SK-N-SH (cell line): ENCODE measurements around the gene ATP6V1B1. TPM values are rescaled to one million over a fixed set of nuclear protein-coding genes. Genes with fewer than 3 reads are reported as not detected.
A peak's percentile ranks its signal among the peaks of the same experiment; 100 is the strongest.

Experiments used
- CTCF ChIA-PET: fragments of 300-600, 350-600 bp; formaldehyde crosslinking; extraction: SDS; loops from one replicate; lab custom pipeline; 2021; lab: Yijun Ruan, JAX
- POLR2A ChIA-PET: fragments of 350-600 bp; sonication (Branson Sonifier 250); formaldehyde crosslinking; extraction: SDS; loops from one replicate; lab custom pipeline; 2020; ENCODE audit warnings: antibody characterized with exemption, inconsistent platforms; lab: Yijun Ruan, JAX
- DNase-seq: peaks from one replicate; pipeline ENCODE4 v3.0.0; 2012
- H2AFZ ChIP-seq: fragments of 200-600 bp; sonication (generic); 2 replicates; pipeline ENCODE4 v1.8.1; 2016; ENCODE audit warnings: antibody characterized with exemption, mild to moderate bottlenecking, low read depth
- H3F3A ChIP-seq: fragments of 200-600 bp; sonication (generic); replicated peaks from 2 replicates; pipeline ENCODE3; 2016; ENCODE audit warnings: antibody characterized with exemption, mild to moderate bottlenecking; ENCODE audit not compliant: insufficient read depth
- H3K27ac ChIP-seq, 2 experiments: fragments of 200-500 bp in 1 of 2; fragments of 200-600 bp in 1 of 2; sonication (Bioruptor generic) in 1 of 2; sonication (generic), shearing (Covaris generic) in 1 of 2; 2 replicates each; pipeline versions ENCODE4 v1.5.1 to v1.6.1; 2014 to 2016; ENCODE audit warnings: low read depth in 2 of 2, inconsistent platforms in 1 of 2, low read length in 1 of 2, mild to moderate bottlenecking in 1 of 2, mixed read lengths in 1 of 2
- H3K27me3 ChIP-seq: fragments of 200-600 bp; sonication (generic), shearing (Covaris generic); 2 replicates; pipeline ENCODE4 v1.6.1; 2016; ENCODE audit warnings: mixed run types; ENCODE audit not compliant: insufficient read depth
- H3K36me3 ChIP-seq, 2 experiments: fragments of 200-500 bp in 1 of 2; fragments of 200-600 bp in 1 of 2; sonication (Bioruptor generic) in 1 of 2; sonication (generic) in 1 of 2; replicated peaks in 1 of 2; 2 replicates each; pipeline versions ENCODE3 to v1.5.1; 2014 to 2016; ENCODE audit warnings: low read length in 1 of 2, mild to moderate bottlenecking in 1 of 2; ENCODE audit not compliant: insufficient read depth in 2 of 2, control insufficient read depth in 1 of 2
- H3K4me1 ChIP-seq, 2 experiments: fragments of 200-500 bp in 1 of 2; fragments of 200-600 bp in 1 of 2; sonication (Bioruptor generic) in 1 of 2; sonication (generic), shearing (Covaris generic) in 1 of 2; 2 replicates each; pipeline versions ENCODE4 v1.5.1 to v1.6.1; 2014 to 2016; ENCODE audit warnings: low read depth in 1 of 2, low read length in 1 of 2, mixed run types in 1 of 2; ENCODE audit not compliant: insufficient read depth in 2 of 2, control insufficient read depth in 1 of 2
- H3K4me2 ChIP-seq: fragments of 200-600 bp; sonication (generic), shearing (Covaris generic); 2 replicates; pipeline ENCODE4 v1.6.1; 2017; ENCODE audit warnings: mixed run types
- H3K4me3 ChIP-seq, 2 experiments: fragments of 200-500 bp in 1 of 2; fragments of 200-600 bp in 1 of 2; sonication (Bioruptor generic) in 1 of 2; sonication (generic), shearing (Covaris generic) in 1 of 2; 2 replicates each; pipeline versions ENCODE4 v1.5.1 to v1.8.1; 2014 to 2016; ENCODE audit warnings: low read depth in 2 of 2, inconsistent platforms in 1 of 2, low read length in 1 of 2, mild to moderate bottlenecking in 1 of 2, mixed read lengths in 1 of 2, moderate library complexity in 1 of 2
- H3K79me2 ChIP-seq: fragments of 200-600 bp; sonication (generic); 2 replicates; pipeline ENCODE4 v1.8.1; 2017; ENCODE audit warnings: mild to moderate bottlenecking; ENCODE audit not compliant: insufficient read depth
- H3K9ac ChIP-seq: fragments of 200-600 bp; sonication (generic); 2 replicates; pipeline ENCODE4 v1.6.1; 2017; ENCODE audit warnings: mixed run types
- H3K9me2 ChIP-seq: fragments of 200-600 bp; sonication (generic); 2 replicates; pipeline ENCODE4 v1.6.1; 2017; ENCODE audit warnings: mixed run types
- H3K9me3 ChIP-seq: fragments of 200-600 bp; sonication (generic); 2 replicates; pipeline ENCODE4 v1.6.1; 2017; ENCODE audit warnings: mixed run types, mild to moderate bottlenecking, moderate library complexity
- H4K20me1 ChIP-seq: fragments of 200-600 bp; sonication (generic); 2 replicates; pipeline ENCODE4 v1.6.1; 2017; ENCODE audit warnings: mild to moderate bottlenecking, mixed run types; ENCODE audit not compliant: insufficient read depth
- CHD2 ChIP-seq: fragments of 150-350 bp; IDR thresholded peaks from 2 replicates; pipeline ENCODE4 v1.6.1; 2018; ENCODE audit warnings: low read length; ENCODE audit not compliant: partially characterized antibody
- ELF1 ChIP-seq: IDR thresholded peaks from 2 replicates; pipeline ENCODE4 v1.4.0; 2012
- EZH2phosphoT487 ChIP-seq: fragments of 200-600 bp; sonication (generic); IDR thresholded peaks from 2 replicates; pipeline ENCODE4 v1.6.1; 2017; ENCODE audit warnings: low read depth, mixed run types, mild to moderate bottlenecking, antibody characterized with exemption, moderate library complexity, borderline replicate concordance
- GATA2 ChIP-seq: sonication (generic); formaldehyde crosslinking; IDR thresholded peaks from 2 replicates; pipeline ENCODE4 v1.5.0; 2020; ENCODE audit warnings: mild to moderate bottlenecking, missing genetic modification reagents
- IRF3 ChIP-seq: fragments of 150-350 bp; IDR thresholded peaks from 2 replicates; pipeline ENCODE4 v1.6.1; 2016; ENCODE audit warnings: mild to moderate bottlenecking, low read depth, low read length
- JUND ChIP-seq: IDR thresholded peaks from 2 replicates; pipeline ENCODE4 v1.4.0; 2012
- MEF2A ChIP-seq: IDR thresholded peaks from 2 replicates; pipeline ENCODE4 v1.4.0; 2012; ENCODE audit warnings: low read depth, borderline replicate concordance
- MXI1 ChIP-seq: IDR thresholded peaks from 2 replicates; pipeline ENCODE4 v1.6.1; 2012; ENCODE audit warnings: mild to moderate bottlenecking, low read depth, low read length, improper control_type of control experiment
- NFIC ChIP-seq: IDR thresholded peaks from 2 replicates; pipeline ENCODE4 v1.4.0; 2012; ENCODE audit warnings: borderline replicate concordance
- NRF1 ChIP-seq: IDR thresholded peaks from 2 replicates; pipeline ENCODE4 v1.6.1; 2012; ENCODE audit warnings: low read depth, mild to moderate bottlenecking, low read length
- REST ChIP-seq: IDR thresholded peaks from 2 replicates; pipeline ENCODE4 v1.6.1; 2012; ENCODE audit warnings: mild to moderate bottlenecking, low read depth, low read length, moderate library complexity
- RXRA ChIP-seq: IDR thresholded peaks from 2 replicates; pipeline ENCODE4 v1.4.0; 2012; ENCODE audit warnings: low read depth, mild to moderate bottlenecking, borderline replicate concordance
- SMC3 ChIP-seq: IDR thresholded peaks from 2 replicates; pipeline ENCODE4 v1.6.1; 2012; ENCODE audit warnings: low read depth, low read length, improper control_type of control experiment
- TAF1 ChIP-seq: IDR thresholded peaks from 2 replicates; pipeline ENCODE4 v1.6.1; 2012; ENCODE audit warnings: low read depth, mild to moderate bottlenecking, low read length, moderate library complexity, borderline replicate concordance
- TCF12 ChIP-seq: IDR thresholded peaks from 2 replicates; pipeline ENCODE4 v1.4.0; 2012
- USF1 ChIP-seq: IDR thresholded peaks from 2 replicates; pipeline ENCODE4 v1.4.0; 2012; ENCODE audit warnings: low read depth, borderline replicate concordance
- YY1 ChIP-seq: IDR thresholded peaks from 2 replicates; pipeline ENCODE4 v1.4.0; 2012; ENCODE audit warnings: low read depth, mild to moderate bottlenecking
- WGBS: methylation state at CpG from one replicate; pipeline ENCODE4 v1.1.6; 2017; ENCODE audit warnings: low lambda C conversion rate; 5-methylcytosine and 5-hydroxymethylcytosine counted together
- polyA plus RNA-seq, 3 experiments: library from polyadenylated mRNA; depleted of rRNA; stranded (reverse); fragments of >200 nt; gene quantifications; 2 replicates each; pipeline ENCODE4 v1.2.3, GENCODE V29; 2012
- TF ChIP-seq, protein P1 (sequence below): fragments of 150-350 bp; IDR thresholded peaks from 2 replicates; pipeline ENCODE4 v1.6.1; 2017; ENCODE audit warnings: antibody characterized with exemption, low read length, low read depth, borderline replicate concordance
- TF ChIP-seq, protein P2 (sequence below): fragments of 200-600 bp; sonication (generic); IDR thresholded peaks from 2 replicates; pipeline ENCODE4 v1.6.1; 2017; ENCODE audit warnings: antibody characterized with exemption, mild to moderate bottlenecking, moderate library complexity

ATP6V1B1 gene
- polyA plus RNA-seq, 1 of the 3 experiments (the other 2 are of a cell fraction) = 4.9 TPM

- no peaks in the 10 kb centered on the region for H3F3A ChIP-seq
- H3K4me2 ChIP-seq = no peak overlapping the region
- TF ChIP-seq MXI1 (no peak), NRF1 (no peak), MEF2A (no peak), TCF12 (no peak), CHD2 (no peak), YY1 (no peak), ELF1 (no peak), NFIC (no peak), RXRA (no peak)
- TF ChIP-seq, protein P1, sequence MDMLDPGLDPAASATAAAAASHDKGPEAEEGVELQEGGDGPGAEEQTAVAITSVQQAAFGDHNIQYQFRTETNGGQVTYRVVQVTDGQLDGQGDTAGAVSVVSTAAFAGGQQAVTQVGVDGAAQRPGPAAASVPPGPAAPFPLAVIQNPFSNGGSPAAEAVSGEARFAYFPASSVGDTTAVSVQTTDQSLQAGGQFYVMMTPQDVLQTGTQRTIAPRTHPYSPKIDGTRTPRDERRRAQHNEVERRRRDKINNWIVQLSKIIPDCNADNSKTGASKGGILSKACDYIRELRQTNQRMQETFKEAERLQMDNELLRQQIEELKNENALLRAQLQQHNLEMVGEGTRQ = no peak
- H3K4me3 ChIP-seq = no peak overlapping the region
- ChIA-PET CTCF (interaction anchor here (1.0 to 15.2 kb wide), 20 partner anchors 9 to 265 kb away, joined by 3 to 211 read pairs (median 4); partner anchors contain the start of genes ATP6V1B1 and CLEC4F), POLR2A (interaction anchor here (0.6 kb wide), 1 partner anchor 20 kb away, joined by 4 read pairs; no protein-coding TSS in a partner anchor)
- no peaks in the 10 kb centered on the region for H3K4me1 ChIP-seq
- 100% methylated on average over 4 of the region's 12 CpGs for WGBS
- H2AFZ ChIP-seq = no peak overlapping the region
- no peaks in the 10 kb centered on the region for H3K36me3 ChIP-seq
- no peak overlapping the region for H3K9ac ChIP-seq
- no peaks in the 10 kb centered on the region for H4K20me1 ChIP-seq
- H3K9me2 ChIP-seq = no peaks in the 10 kb centered on the region
- H3K27ac ChIP-seq = no peak overlapping the region
- H3K9me3 ChIP-seq = no peaks in the 10 kb centered on the region
- DNase-seq = peak; percentile 4
- no peaks in the 10 kb centered on the region for H3K27me3 ChIP-seq
- no peaks in the 10 kb centered on the region for H3K79me2 ChIP-seq
These were observed 14.7 kb upstream of the ATP6V1B1 start for GRCh38 chr2:70921031-70921430.

DNA sequence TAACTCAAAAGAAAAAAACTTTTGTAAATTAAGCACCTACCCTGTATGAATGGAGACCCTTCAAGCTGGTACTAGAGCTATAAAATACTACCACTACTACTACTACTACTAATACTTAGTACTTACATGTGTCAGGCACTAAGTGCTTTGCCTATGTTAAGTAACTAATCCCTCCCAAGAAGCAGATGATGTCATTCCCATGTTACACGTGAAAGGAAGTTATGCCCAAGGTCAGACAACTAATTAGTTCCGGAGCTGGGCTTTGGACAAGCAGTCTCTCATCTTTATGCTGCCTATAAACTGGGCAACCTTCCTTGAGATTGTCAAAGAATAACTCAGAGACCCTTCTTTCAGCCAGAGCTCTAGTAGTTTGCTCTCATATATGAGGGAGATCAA lies 13.9 kb upstream of the ATP6V1B1 start:
- H3K36me3 ChIP-seq = peaks cover 0 to 7% of the 10 kb centered on the region in 2 experiments
- H3K4me1 ChIP-seq = no peaks in the 10 kb centered on the region
- no peak overlapping the region for H3K27ac ChIP-seq
- H3K4me2 ChIP-seq = no peak overlapping the region
- no peaks in the 10 kb centered on the region for H3K9me3 ChIP-seq
- H3K4me3 ChIP-seq = no peak overlapping the region
- DNase-seq = no peak
- H3K9ac ChIP-seq = no peak overlapping the region
- ChIA-PET CTCF (interaction anchor here (1.0 to 15.2 kb wide), 8 partner anchors 10 to 266 kb away, joined by 3 to 211 read pairs (median 16); partner anchors contain the start of gene ATP6V1B1), POLR2A (interaction anchor here (0.6 kb wide), 1 partner anchor 20 kb away, joined by 4 read pairs; no protein-coding TSS in a partner anchor)
- WGBS = 53% methylated on average over 2 of the region's 2 CpGs
- no peaks in the 10 kb centered on the region for H4K20me1 ChIP-seq
- H3F3A ChIP-seq = no peaks in the 10 kb centered on the region
- no peak overlapping the region for H2AFZ ChIP-seq
- H3K27me3 ChIP-seq = no peaks in the 10 kb centered on the region
- H3K79me2 ChIP-seq = no peaks in the 10 kb centered on the region
- no peaks in the 10 kb centered on the region for H3K9me2 ChIP-seq
- TF ChIP-seq CHD2 = no peak
- no peak for TF ChIP-seq REST
- TF ChIP-seq GATA2 = no peak
- no peak for TF ChIP-seq TAF1
- no peak for TF ChIP-seq USF1
- no peak for TF ChIP-seq EZH2phosphoT487
- no peak for TF ChIP-seq JUND
- TF ChIP-seq, protein P2, sequence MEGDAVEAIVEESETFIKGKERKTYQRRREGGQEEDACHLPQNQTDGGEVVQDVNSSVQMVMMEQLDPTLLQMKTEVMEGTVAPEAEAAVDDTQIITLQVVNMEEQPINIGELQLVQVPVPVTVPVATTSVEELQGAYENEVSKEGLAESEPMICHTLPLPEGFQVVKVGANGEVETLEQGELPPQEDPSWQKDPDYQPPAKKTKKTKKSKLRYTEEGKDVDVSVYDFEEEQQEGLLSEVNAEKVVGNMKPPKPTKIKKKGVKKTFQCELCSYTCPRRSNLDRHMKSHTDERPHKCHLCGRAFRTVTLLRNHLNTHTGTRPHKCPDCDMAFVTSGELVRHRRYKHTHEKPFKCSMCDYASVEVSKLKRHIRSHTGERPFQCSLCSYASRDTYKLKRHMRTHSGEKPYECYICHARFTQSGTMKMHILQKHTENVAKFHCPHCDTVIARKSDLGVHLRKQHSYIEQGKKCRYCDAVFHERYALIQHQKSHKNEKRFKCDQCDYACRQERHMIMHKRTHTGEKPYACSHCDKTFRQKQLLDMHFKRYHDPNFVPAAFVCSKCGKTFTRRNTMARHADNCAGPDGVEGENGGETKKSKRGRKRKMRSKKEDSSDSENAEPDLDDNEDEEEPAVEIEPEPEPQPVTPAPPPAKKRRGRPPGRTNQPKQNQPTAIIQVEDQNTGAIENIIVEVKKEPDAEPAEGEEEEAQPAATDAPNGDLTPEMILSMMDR = no peak
- TF ChIP-seq NRF1 = no peak
- no peak for TF ChIP-seq IRF3
- no peak for TF ChIP-seq MXI1
- no peak for TF ChIP-seq SMC3
